Peyer's patch (tissue), 4 donors: Measurements from ENCODE around the gene EYS.

Source experiments
- CTCF ChIP-seq, 6 experiments: fragments of 450-650 bp in 4 of 6; fragments of 200-600 bp in 2 of 6; sonication (generic) in 1 of 6; IDR thresholded peaks; one replicate each; pipeline ENCODE4 v1.5.1; 2017 to 2019; ENCODE audit warnings: antibody characterized with exemption in 6 of 6, mild to moderate bottlenecking in 3 of 6, moderate library complexity in 1 of 6
- POLR2A ChIP-seq, 2 donors: fragments of 450-650 bp; IDR thresholded peaks; one replicate each; pipeline ENCODE4 v1.5.1; 2017; ENCODE audit warnings: antibody characterized with exemption in 2 of 2, mild to moderate bottlenecking in 2 of 2, moderate library complexity in 2 of 2

DNA sequence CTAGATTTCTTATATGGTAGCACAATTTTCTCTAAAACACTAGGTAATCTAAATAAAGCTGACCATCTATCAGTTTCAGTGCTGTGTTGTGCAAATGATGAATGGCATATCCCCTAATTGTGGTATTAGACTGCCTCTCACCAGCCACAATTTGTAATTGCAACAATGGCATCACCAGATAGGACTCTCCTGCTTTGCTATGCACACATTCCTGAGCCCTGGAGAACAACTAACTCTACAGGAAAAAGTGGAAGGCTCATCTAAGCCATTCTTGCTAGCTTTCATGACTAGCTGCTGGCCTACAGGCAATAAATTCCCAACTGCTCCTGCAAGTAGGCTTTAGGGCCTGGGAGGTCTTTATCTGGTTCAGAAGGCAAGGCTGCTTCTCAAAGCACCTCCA, 974.1 kb downstream of the EYS start:
- TF ChIP-seq CTCF (IDR thresholded peaks at IDR 0.05) (peak in 2 of 6 experiments; percentile 16 to 32), POLR2A (IDR thresholded peaks at IDR 0.05) (no peak)
